ENCODE measurements around the gene RABL2B.
A peak's percentile ranks its signal among the peaks of the same experiment; 100 is the strongest.
"Not testable (repeated sequence)": the region's sequence is repeated elsewhere in the genome, so short reads cannot be mapped to it uniquely, and the experiment has no call there.

RABL2B gene
- 9.3 to 16.5 reads per million in 2 experiments for total RNA-seq

DNA sequence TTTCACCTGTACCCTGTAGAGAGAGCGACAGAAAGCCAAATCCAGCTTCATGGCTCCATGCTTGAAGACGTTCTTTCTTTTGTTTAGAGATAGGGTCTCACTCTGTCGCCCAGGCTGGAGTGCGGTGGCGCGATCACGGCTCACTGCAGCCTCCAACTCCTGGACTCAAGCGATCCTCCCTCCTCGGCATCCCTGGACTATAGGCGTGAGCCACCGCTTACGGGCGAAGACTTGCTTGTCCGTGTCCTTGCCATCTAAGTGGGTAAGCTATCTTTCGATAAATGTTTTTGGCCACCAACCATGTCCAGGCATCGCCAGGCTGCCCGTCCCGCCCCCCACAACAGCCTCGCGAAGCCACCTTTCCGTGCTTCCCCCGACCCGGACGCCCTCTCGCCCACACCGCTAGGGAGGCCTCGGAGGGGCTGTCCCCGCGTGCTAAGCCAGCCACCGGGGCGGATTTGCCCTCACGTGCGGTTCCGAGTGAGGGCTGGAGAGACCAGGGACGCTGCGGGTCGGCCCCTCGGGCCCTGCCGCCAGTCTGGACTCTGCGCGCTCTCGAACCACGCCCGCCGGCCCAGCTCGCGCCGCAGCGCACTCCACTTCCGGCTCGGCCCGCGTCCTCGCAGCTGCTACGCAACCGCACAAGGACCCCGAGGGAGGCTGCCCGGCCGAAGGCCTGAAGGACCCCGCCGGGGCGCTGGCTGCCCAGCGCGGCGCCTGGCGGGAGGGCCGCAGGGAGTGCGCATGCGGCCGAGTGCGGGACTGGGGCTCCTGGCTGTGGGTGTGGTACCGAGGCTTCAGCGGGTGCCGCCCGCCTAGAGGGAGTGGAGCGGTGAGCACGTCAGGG, at the start of gene RABL2B:
Gene RABL2B, minus strand, starts transcription at position 604 of the 847 bp plus-strand sequence. CDS start 1,342 bp downstream, outside the sequence.
- peak; percentile 77 for DNase-seq (ENCODE audit: low read depth)

DNA sequence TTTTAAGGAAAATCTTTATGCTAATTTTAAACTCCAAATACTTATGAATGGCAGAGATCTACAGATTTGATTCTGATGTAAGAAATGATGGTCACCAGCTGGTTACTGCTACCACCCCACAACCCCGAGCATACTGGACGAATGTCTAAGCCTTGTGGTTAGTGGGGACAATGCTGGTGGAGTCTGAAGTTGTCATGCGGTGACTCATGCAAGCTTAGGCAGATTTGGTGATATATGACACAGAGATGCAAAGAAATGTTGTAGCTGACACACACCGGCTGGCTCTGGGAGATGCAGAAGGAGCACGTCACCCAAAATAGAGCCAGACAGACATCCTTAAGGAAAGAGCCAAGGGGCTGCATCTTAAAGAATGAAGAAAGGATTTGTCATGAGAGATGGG, 3.5 kb upstream of the RABL2B start:
- DNase-seq (ENCODE audit: low read depth) = not testable (repeated sequence)

DNA sequence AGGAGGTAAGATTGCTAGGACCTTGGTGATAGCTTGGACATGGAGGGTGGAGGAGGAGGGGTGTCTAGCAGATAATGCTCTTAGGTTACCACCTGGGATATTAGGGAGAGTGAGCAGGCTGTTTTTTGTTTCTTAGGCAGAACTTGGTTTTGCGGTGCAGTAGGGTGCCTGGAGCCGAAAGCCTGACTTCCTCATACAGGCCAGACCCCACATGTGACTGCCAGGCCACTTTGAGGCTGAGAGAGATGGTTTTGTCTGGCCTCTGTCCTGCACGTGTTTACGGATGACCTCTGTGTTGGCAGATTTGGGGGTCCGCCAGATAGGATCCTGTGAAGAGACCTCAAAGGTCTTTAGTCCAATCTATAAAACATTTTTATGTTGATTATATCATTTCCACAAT, 1.9 kb upstream of the RABL2B start:
- not testable (repeated sequence) for DNase-seq (ENCODE audit: low read depth)

DNA sequence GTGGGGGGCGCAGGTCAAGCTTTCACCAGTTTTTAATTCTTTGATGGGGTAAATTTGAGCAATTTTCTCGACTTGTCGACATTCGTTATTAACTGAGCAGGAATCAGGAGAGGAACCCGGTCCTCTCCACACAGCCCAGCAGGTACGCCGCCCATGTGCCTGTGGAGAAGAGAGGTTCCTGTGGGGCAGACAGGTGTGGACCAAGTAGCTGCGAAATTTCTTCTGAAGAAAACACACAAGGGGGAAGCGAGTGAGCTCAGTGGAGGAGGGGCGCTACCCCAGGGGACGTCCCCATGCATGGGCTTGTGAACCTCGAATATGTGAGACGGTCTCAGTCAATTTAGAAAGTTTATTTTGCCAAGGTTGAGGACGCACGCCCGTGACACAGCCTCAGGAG, 442 bp upstream of the RABL2B start:
- DNase-seq (ENCODE audit: low read depth) = not testable (repeated sequence)

DNA sequence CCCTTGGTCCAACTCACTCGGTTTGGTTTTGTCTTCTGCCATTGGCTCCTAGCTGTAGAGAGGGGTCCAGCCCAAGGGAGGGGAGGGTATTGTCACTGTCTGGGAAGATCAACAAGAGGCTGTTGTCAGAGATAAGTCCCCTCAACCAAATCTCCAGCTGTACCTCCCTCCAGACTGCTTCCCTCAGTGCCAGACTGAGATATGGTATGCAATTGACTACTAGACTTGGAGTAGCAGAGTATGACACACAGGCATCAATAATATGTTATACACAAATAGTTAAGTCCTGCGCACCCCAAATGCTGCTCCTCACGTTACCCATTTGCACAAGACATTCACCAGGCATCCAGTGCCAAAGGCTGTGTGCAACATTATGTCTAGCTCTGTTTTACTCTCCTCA, 1.2 kb downstream of the RABL2B start:
- DNase-seq (ENCODE audit: low read depth) = not testable (repeated sequence)

DNA sequence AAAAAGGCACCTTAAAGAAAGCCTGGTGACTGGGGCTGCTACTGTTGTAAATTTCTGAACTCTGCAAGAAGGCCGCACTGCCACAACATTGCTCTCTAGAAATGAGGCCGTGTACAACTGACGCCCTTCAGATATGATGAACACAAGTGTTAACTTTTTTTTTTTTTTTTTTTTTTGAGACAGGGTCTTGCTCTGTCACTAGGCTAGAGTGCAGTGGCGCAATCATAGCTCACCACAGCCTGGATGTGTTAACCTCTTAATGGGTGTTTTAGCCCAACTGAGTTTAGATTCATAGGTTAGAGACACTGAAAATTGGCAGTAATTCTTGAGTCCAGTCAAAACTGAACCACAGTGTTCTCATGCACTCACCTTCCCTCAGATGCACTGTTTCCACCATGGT, 3.2 kb downstream of the RABL2B start:
- not testable (repeated sequence) for DNase-seq (ENCODE audit: low read depth)

DNA sequence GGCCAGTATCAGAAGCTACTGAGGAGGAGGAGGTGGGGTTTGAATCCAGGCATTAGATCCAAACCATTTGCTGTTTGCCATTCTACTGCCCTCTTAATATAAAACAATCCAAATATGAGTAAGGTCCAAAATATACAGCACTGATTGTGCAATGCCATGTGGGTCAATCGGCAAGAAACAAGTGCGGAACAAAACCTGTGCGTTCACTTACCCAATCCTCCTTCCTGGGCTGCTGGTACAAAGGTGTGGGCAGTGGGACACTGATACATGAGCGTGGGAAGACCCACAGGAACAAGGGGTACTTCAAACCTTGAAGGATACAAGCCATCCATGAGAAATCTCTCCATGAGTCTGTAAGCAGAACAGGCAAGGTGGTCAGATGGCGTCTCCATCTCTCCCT, 5.8 kb downstream of the RABL2B start:
- not testable (repeated sequence) for DNase-seq (ENCODE audit: low read depth)

DNA sequence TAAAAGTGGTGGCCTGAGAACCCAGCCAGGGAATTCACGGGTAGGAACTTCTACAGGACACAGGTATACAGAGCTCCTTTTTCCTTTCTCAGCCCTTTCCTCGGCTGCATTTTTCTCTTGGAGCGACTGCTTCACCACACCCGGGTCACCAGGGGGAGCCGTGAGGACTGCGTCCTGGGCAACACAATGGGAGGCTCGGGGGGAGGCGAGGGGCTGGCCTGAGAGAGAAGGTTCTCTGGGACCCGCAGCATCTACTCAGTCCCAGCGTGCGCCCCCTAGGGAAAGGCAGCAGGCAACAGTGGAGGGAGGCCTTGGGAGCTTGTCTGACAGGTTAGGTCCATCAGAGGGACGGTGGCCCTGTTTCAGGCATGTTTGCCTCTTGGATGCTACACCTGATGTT, 8.3 kb downstream of the RABL2B start:
- not testable (repeated sequence) for DNase-seq (ENCODE audit: low read depth)

DNA sequence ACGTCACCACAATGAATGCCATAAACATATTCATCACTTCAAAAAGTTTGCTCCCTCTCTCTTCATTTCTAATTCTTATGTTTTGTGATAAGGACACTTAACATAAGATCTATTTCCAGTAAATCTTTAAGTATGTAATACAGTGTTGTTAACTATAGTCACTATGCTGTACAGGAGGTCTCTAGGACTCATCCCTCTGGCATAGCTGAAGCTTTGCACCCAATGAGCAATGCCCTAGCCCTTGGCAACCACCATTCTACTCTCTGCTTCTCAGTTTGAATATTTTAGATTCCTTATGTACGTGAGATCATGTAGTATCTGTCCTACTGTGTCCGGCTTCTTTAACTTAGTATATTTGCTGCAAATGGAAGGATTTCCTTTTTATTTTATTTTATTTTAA, 19.1 kb downstream of the RABL2B start:
- not testable (repeated sequence) for DNase-seq (ENCODE audit: low read depth)

DNA sequence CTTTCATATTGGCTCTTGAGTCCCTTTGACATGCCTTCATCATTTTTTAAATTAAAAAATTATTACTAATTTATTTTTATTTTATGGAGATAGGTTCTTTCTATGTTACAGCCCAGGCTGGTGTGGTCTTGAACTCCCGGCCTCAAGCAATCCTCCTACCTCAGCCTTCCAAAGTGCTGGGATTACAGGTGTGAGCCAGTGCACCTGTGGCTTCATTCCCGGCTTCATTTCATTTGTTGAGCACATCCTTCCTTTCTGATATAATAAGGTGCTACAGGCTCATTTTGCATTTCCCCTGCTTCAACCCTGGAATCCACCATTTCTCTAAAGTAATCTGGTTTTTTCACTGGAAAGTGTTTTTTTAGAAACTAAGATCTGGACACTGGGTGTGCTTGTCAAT, 21.6 kb downstream of the RABL2B start:
- DNase-seq (ENCODE audit: low read depth) = not testable (repeated sequence)

DNA sequence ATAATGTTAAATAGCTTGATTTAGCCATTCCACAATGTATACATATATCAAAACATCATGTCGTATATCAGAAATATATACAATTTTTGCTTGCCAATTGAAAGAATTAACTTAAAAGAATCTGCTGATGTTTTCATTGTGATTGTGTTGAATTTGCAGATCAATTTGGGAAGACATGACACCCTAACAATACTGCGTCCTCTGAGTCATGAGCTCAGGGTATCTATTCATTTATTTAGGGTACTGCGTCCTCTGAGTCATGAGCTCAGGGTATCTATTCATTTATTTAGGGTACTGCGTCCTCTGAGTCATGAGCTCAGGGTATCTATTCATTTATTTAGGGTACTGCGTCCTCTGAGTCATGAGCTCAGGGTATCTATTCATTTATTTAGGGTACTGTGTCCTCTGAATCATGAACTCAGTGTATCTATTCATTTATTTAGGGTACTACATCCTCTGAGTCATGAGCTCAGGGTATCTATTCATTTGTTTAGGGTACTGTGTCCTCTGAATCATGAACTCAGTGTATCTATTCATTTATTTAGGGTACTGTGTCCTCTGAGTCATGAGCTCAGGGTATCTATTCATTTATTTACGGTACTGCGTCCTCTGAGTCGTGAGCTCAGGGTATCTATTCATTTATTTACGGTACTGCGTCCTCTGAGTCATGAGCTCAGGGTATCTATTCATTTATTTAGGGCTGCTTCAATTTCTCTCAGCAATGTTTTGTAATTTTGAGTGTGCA, 23.7 kb downstream of the RABL2B start:
- DNase-seq (ENCODE audit: low read depth) = not testable (repeated sequence)

DNA sequence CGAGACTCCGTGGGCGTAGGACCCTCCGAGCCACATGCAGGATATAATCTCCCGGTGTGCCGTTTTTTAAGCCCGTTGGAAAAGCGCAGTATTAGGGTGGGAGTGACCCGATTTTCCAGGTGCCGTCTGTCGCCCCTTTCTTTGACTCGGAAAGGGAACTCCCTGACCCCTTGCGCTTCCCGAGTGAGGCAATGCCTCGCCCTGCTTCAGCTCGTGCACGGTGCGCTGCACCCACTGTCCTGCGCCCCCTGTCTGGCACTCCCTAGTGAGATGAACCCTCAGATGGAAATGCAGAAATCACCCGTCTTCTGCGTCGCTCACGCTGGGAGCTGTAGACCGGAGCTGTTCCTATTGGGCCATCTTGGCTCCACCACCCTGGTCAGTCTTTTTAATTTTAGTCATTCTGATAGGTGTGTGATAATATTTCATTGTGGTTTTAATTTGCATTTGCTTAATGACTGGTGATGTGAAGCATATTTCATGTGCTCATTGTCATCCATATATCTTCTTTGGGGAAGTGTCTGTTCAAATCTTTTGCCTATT, 26.4 kb downstream of the RABL2B start:
- peak; percentile 51 for DNase-seq (ENCODE audit: low read depth)

DNA sequence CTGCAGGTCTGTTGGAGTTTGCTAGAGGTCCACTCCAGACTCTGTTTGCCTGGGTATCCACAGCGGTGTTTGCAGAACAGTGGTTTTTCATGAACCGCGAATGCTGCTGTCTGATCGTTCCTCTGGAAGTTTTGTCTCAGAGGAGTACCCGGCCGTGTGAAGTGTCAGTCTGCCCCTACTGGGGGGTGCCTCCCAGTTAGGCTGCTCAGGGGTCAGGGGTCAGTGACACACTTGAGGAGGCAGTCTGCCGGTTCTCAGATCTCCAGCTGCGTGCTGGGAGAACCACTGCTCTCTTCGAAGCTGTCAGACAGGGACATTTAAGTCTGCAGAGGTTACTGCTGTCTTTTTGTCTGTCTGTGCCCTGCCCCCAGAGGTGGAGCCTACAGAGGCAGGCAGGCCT, 27.0 kb downstream of the RABL2B start:
- not testable (repeated sequence) for DNase-seq (ENCODE audit: low read depth)

DNA sequence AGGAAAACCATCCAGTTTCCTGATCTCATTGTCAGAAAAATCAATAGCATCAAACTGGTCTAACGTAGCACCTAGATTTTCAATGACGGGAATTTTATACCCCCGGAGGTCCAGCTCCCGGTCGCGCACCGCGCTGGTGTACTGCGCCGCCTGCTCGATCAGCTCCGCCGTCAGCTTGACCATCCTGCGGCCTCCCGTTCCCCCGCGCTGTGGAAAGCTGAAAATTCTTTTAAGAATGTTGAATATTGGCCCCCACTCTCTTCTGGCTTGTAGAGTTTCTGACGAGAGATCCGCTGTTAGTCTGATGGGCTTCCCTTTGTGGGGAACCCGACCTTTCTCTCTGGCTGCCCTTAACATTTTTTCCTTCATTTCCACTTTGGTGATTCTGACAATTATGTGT, 28.2 kb downstream of the RABL2B start:
- DNase-seq (ENCODE audit: low read depth) = not testable (repeated sequence)

DNA sequence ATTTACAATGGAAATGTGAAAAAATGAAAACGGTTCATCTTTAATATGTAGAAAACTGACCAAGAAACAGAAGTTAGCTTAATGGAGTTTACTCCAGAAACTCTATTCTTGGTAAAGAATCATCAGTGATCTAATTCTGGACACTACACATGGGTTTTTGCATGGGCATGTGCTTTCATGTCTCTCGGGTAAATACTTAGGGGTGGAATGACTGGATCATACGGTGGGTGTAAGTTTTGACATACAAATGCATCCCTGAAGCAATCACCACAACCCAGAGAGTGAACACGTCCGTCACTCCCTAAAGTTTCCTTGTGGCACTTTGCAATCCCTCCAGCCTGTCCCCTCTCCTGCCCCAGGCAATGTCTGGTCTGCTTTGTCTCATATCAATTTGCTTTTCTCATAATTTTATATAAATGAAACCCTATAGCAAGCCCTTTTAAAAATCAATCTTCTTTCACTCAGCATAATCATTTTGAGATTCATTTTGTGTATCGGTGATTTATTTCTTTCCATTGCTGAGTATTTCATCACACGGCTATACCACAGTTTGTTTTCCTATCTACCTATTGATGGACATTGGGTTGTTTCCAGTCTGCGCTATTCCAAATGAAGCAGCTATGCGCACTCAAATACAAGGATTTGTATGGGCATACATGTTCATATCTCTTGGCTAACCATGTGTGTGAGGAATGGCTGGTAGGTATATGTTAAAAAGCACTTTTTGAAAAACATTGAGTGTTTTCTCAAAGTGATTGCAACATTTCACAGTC, 33.9 kb downstream of the RABL2B start:
- not testable (repeated sequence) for DNase-seq (ENCODE audit: low read depth)

DNA sequence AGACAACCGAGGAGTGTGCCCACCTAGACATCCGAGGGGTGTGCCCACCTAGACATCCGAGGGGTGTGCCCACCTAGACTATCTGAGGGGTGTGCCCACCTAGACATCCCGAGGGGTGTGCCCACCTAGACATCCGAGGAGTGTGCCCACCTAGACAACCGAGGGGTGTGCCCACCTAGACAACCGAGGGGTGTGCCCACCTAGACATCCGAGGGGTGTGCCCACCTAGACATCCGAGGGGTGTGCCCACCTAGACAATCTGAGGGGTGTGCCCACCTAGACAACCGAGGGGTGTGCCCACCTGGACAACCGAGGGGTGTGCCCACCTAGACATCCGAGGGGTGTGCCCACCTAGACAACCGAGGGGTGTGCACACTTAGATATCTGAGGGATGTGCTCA, 34.8 kb downstream of the RABL2B start:
- not testable (repeated sequence) for DNase-seq (ENCODE audit: low read depth)

DNA sequence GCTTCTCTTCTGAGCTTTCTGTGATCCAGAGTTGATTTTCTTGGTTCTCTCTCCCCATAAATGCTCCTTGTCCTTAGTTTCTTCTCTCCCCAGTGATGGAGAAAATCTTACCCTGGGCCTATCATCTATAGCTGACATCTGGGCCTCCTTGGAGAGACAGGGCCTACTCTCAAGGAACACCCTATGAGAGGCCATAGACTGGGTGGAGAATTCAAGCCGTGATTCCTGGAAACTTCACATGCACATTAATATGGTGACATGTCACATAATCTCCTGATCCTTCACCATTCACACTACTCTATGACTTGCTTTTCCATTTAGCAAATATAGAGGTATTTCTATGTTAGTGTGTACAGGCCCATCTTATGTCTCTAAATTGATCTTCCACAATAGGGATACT, 35.9 kb downstream of the RABL2B start:
- not testable (repeated sequence) for DNase-seq (ENCODE audit: low read depth)

DNA sequence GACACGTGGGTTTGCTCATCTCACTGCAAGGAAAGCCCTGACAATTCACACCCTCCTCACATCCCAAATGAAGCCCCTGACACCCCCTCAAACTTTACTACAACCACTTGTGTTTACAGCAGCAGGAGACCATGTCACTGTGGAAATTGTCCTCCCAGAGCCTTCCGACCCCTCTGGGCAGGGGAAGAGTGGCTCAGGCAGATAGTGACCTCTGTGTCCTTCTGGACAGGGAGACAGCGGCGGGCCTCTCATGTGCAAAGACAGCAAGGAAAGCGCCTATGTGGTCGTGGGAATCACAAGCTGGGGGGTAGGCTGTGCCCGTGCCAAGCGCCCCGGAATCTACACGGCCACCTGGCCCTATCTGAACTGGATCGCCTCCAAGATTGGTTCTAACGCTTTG, 39.0 kb downstream of the RABL2B start:
- DNase-seq (ENCODE audit: low read depth) = not testable (repeated sequence)

DNA sequence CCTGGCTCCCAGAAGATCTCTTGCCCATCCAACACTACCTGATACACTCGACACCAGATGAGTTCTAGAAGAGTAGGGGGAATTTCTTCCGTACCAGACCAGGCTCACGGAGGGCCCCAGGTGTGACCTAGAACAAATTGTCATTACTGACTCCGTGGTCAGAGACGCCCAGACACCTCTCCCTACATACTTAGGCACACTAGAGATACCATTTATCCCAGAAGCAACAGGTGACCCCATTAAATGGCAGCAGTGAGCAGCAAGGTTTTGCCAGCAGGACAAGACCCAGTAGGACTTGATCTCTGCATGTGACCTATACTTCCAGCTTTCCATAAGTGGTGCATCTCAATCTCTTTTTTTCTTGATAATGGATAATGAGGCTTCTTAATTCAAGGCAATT, 42.7 kb downstream of the RABL2B start:
- not testable (repeated sequence) for DNase-seq (ENCODE audit: low read depth)

DNA sequence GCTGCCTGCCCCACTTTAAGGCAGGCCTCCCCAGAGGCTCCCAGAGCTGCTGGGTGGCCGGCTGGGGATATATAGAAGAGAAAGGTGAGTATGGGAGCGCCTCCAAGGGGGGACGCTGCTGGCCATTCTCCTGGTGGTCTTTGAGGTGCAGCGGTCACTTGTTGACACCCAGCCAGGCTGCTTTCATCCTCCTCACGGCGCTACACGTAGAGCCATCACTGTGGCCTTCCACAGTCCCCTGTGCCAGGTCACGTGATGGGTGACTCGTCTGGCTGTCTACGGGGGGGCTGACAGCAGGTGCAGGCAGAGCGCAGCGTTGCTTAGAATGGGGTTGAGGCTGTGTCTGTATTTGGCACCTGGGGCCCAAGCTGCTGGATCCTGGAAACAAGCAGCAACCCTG, 43.5 kb downstream of the RABL2B start:
- DNase-seq (ENCODE audit: low read depth) = no peak

DNA sequence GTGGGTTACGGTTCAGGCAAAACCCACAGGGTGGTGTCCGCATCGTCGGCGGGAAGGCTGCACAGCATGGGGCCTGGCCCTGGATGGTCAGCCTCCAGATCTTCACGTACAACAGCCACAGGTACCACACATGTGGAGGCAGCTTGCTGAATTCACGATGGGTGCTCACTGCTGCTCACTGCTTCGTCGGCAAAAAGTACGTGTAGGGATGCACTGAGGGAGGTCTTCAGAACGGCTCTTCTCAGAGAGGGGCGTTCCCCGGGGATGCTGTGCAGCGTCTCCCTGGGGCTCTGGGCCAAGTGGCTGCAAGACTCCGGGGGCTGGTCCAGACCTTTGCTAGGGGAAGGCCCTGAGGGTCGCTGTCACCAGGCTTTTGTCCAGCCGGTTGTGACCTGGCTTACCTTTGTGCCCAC, 44.2 kb downstream of the RABL2B start:
- no peak for DNase-seq (ENCODE audit: low read depth)
